ENCODE measurements around the gene LRP1B. TPM values are rescaled to one million over a fixed set of nuclear protein-coding genes. Genes with fewer than 3 reads are reported as not detected.

Gene LRP1B
- total RNA-seq, 1 experiment from 2014 or later, result 0.52 TPM

DNA sequence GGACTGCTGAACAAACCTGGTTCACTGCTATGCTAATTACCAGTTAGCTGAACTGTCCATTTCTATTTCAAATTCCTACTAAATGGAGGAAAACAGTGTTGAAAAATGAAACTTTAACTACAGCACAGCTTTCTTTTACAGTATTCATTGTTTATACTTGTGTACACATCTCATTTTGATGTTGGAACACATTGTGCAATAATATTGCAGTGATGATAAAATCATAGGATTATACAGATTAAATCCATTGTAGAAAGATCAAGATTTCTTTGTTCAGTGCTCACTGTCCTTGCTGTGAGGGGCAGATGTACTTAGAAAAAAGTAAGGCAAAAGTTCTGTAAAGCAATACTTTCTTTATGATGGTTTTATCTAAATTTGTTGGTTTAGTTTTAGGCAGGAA lies 1055.1 kb downstream of the LRP1B start:
- Mint-ChIP-seq H3K9me3 (no peaks in the 10 kb centered on the region), H3K4me3 (no peak overlapping the region), H3K36me3 (no peaks in the 10 kb centered on the region), H3K27ac (no peak overlapping the region), H3K4me1 (peaks cover 17% of the 10 kb centered on the region), H3K27me3 (ENCODE audit: low read depth) (no peaks in the 10 kb centered on the region)
- DNase-seq (ENCODE audit: low spot score) (no peak), ATAC-seq (no peak)
- CTCF ChIA-PET, result no interaction called here
- POLR2A ChIA-PET, result no interaction called here
- TF ChIP-seq ZNF423 (CRISPR knock-in tag; IDR thresholded peaks at IDR 0.05) (no peak), GRHL2 (CRISPR knock-in tag; IDR thresholded peaks at IDR 0.05; ENCODE audit: insufficient replicate concordance, severe bottlenecking) (no peak), FOXP1 (CRISPR knock-in tag; IDR thresholded peaks at IDR 0.05; ENCODE audit: borderline replicate concordance) (no peak), ZNF671 (CRISPR knock-in tag; IDR thresholded peaks at IDR 0.05) (no peak), HMGXB4 (CRISPR knock-in tag; IDR thresholded peaks at IDR 0.05) (no peak), NR3C1 (CRISPR knock-in tag; conservative IDR thresholded peaks at IDR 0.05; ENCODE audit: low read depth) (no peak), CDX4 (CRISPR knock-in tag; IDR thresholded peaks at IDR 0.05; ENCODE audit: borderline replicate concordance) (no peak)
- TF ChIP-seq, protein P1, sequence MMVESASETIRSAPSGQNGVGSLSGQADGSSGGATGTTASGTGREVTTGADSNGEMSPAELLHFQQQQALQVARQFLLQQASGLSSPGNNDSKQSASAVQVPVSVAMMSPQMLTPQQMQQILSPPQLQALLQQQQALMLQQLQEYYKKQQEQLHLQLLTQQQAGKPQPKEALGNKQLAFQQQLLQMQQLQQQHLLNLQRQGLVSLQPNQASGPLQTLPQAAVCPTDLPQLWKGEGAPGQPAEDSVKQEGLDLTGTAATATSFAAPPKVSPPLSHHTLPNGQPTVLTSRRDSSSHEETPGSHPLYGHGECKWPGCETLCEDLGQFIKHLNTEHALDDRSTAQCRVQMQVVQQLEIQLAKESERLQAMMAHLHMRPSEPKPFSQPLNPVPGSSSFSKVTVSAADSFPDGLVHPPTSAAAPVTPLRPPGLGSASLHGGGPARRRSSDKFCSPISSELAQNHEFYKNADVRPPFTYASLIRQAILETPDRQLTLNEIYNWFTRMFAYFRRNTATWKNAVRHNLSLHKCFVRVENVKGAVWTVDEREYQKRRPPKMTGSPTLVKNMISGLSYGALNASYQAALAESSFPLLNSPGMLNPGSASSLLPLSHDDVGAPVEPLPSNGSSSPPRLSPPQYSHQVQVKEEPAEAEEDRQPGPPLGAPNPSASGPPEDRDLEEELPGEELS (CRISPR knock-in tag; IDR thresholded peaks at IDR 0.05), result no peak
- TF ChIP-seq, protein P2, sequence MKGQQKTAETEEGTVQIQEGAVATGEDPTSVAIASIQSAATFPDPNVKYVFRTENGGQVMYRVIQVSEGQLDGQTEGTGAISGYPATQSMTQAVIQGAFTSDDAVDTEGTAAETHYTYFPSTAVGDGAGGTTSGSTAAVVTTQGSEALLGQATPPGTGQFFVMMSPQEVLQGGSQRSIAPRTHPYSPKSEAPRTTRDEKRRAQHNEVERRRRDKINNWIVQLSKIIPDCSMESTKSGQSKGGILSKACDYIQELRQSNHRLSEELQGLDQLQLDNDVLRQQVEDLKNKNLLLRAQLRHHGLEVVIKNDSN (CRISPR knock-in tag; IDR thresholded peaks at IDR 0.05), result no peak
- TF ChIP-seq, protein P3, sequence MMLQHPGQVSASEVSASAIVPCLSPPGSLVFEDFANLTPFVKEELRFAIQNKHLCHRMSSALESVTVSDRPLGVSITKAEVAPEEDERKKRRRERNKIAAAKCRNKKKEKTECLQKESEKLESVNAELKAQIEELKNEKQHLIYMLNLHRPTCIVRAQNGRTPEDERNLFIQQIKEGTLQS (CRISPR knock-in tag; conservative IDR thresholded peaks at IDR 0.05), result no peak
- TF ChIP-seq, protein P4, sequence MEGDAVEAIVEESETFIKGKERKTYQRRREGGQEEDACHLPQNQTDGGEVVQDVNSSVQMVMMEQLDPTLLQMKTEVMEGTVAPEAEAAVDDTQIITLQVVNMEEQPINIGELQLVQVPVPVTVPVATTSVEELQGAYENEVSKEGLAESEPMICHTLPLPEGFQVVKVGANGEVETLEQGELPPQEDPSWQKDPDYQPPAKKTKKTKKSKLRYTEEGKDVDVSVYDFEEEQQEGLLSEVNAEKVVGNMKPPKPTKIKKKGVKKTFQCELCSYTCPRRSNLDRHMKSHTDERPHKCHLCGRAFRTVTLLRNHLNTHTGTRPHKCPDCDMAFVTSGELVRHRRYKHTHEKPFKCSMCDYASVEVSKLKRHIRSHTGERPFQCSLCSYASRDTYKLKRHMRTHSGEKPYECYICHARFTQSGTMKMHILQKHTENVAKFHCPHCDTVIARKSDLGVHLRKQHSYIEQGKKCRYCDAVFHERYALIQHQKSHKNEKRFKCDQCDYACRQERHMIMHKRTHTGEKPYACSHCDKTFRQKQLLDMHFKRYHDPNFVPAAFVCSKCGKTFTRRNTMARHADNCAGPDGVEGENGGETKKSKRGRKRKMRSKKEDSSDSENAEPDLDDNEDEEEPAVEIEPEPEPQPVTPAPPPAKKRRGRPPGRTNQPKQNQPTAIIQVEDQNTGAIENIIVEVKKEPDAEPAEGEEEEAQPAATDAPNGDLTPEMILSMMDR (IDR thresholded peaks at IDR 0.05), result no peak

- ATAC-seq, result 0 out of 2 replicates have a peak, but pooled peaks have one; percentile 26
- CTCF ChIA-PET, result no interaction called here
- peaks cover 21% of the 10 kb centered on the region for H3K4me1 Mint-ChIP-seq
- no peak for TF ChIP-seq SMAD3 (CRISPR knock-in tag; IDR thresholded peaks at IDR 0.05; ENCODE audit: borderline replicate concordance)
- TF ChIP-seq, protein P5, sequence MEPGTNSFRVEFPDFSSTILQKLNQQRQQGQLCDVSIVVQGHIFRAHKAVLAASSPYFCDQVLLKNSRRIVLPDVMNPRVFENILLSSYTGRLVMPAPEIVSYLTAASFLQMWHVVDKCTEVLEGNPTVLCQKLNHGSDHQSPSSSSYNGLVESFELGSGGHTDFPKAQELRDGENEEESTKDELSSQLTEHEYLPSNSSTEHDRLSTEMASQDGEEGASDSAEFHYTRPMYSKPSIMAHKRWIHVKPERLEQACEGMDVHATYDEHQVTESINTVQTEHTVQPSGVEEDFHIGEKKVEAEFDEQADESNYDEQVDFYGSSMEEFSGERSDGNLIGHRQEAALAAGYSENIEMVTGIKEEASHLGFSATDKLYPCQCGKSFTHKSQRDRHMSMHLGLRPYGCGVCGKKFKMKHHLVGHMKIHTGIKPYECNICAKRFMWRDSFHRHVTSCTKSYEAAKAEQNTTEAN (CRISPR knock-in tag; IDR thresholded peaks at IDR 0.05), result no peak
- H3K27me3 Mint-ChIP-seq (ENCODE audit: low read depth), result no peaks in the 10 kb centered on the region
- no peak overlapping the region for H3K27ac Mint-ChIP-seq
- no peak overlapping the region for H3K4me3 Mint-ChIP-seq
- H3K36me3 Mint-ChIP-seq, result no peaks in the 10 kb centered on the region
- POLR2A ChIA-PET, result no interaction called here
- peaks cover 10% of the 10 kb centered on the region; the same call in 1 of the 2 replicates for H3K9me3 Mint-ChIP-seq
- DNase-seq (ENCODE audit: low spot score), result no peak
Measured at GRCh38 chr2:141068053-141068682, 1062.6 kb downstream of the LRP1B start.

All from WTC11 (cell line).